ENCODE measurements around the gene PRR33. TPM values are rescaled to one million over a fixed set of nuclear protein-coding genes. Genes with fewer than 3 reads are reported as not detected.
"Not testable (repeated sequence)": the region's sequence is repeated elsewhere in the genome, so short reads cannot be mapped to it uniquely, and the experiment has no call there.

The PRR33 gene
- not detected in 3 replicates for total RNA-seq
- long read RNA-seq = 0 reads

GRCh38 chr11:1891831-1892115 is at the start of gene PRR33:
Gene PRR33, minus strand, starts transcription at chr11:1891895. Its CDS starts 1,311 bp downstream, at chr11:1890584.
- Mint-ChIP-seq H3K4me3 (ENCODE audit: unreplicated experiment) (no peak within 1 kb of the TSS), H3K27ac (ENCODE audit: unreplicated experiment) (no peak within 1 kb of the TSS), H3K4me1 (ENCODE audit: low read depth) (no peaks in the 10 kb centered on the region), H3K9me3 (ENCODE audit: low read depth) (no peaks in the 10 kb centered on the region), H3K27me3 (ENCODE audit: low read depth) (peaks cover 6% of the 10 kb centered on the region), H3K36me3 (ENCODE audit: low read depth) (peaks cover 2% of the 10 kb centered on the region)
- no peak for DNase-seq (ENCODE audit: low spot score)
- no peak for TF ChIP-seq CTCF (IDR thresholded peaks at IDR 0.05)

GRCh38 chr11:1939788-1940187 is 48.1 kb upstream of the PRR33 start:
- peak overlapping the region; percentile 80 for H3K27ac Mint-ChIP-seq (ENCODE audit: unreplicated experiment)
- DNase-seq (ENCODE audit: low spot score) = peak; percentile 66

GRCh38 chr11:1939006-1939625 is 47.4 kb upstream of the PRR33 start:
- H3K27ac Mint-ChIP-seq (ENCODE audit: unreplicated experiment) = no peak overlapping the region

More at GRCh38 chr11:1939788-1940187, 48.1 kb upstream of the PRR33 start:
- not testable (repeated sequence) for H3K4me3 Mint-ChIP-seq (ENCODE audit: unreplicated experiment); H3K27me3 Mint-ChIP-seq (ENCODE audit: low read depth); H3K36me3 Mint-ChIP-seq (ENCODE audit: low read depth); H3K9me3 Mint-ChIP-seq (ENCODE audit: low read depth)
- peaks cover 29% of the 10 kb centered on the region for H3K4me1 Mint-ChIP-seq (ENCODE audit: low read depth)

GRCh38 chr11:1938343-1939005 is 46.8 kb upstream of the PRR33 start:
- H3K27ac Mint-ChIP-seq (ENCODE audit: unreplicated experiment) = no peak overlapping the region

More at GRCh38 chr11:1939006-1939625, 47.4 kb upstream of the PRR33 start:
- no peaks in the 10 kb centered on the region for H3K36me3 Mint-ChIP-seq (ENCODE audit: low read depth)
- H3K4me3 Mint-ChIP-seq (ENCODE audit: unreplicated experiment) = no peak overlapping the region
- peaks cover 26% of the 10 kb centered on the region for H3K4me1 Mint-ChIP-seq (ENCODE audit: low read depth)
- TF ChIP-seq CTCF (IDR thresholded peaks at IDR 0.05) = no peak
- peak; percentile 17 for DNase-seq (ENCODE audit: low spot score)
- no peaks in the 10 kb centered on the region for H3K9me3 Mint-ChIP-seq (ENCODE audit: low read depth)
- H3K27me3 Mint-ChIP-seq (ENCODE audit: low read depth) = peaks cover 2% of the 10 kb centered on the region

GRCh38 chr11:1937616-1938342 is 46.1 kb upstream of the PRR33 start:
- no peak overlapping the region for H3K27ac Mint-ChIP-seq (ENCODE audit: unreplicated experiment)
- H3K4me1 Mint-ChIP-seq (ENCODE audit: low read depth) = peaks cover 18% of the 10 kb centered on the region

More at GRCh38 chr11:1938343-1939005, 46.8 kb upstream of the PRR33 start:
- H3K4me1 Mint-ChIP-seq (ENCODE audit: low read depth) = peaks cover 20% of the 10 kb centered on the region
- peak; percentile 82 for DNase-seq (ENCODE audit: low spot score)
- H3K36me3 Mint-ChIP-seq (ENCODE audit: low read depth) = no peaks in the 10 kb centered on the region
- peaks cover 4% of the 10 kb centered on the region for H3K27me3 Mint-ChIP-seq (ENCODE audit: low read depth)
- no peak for TF ChIP-seq CTCF (IDR thresholded peaks at IDR 0.05)
- no peaks in the 10 kb centered on the region for H3K9me3 Mint-ChIP-seq (ENCODE audit: low read depth)
- no peak overlapping the region for H3K4me3 Mint-ChIP-seq (ENCODE audit: unreplicated experiment)

More at GRCh38 chr11:1937616-1938342, 46.1 kb upstream of the PRR33 start:
- H3K36me3 Mint-ChIP-seq (ENCODE audit: low read depth) = no peaks in the 10 kb centered on the region
- TF ChIP-seq CTCF (IDR thresholded peaks at IDR 0.05) = no peak
- no peak overlapping the region for H3K4me3 Mint-ChIP-seq (ENCODE audit: unreplicated experiment)
- H3K9me3 Mint-ChIP-seq (ENCODE audit: low read depth) = no peaks in the 10 kb centered on the region
- DNase-seq (ENCODE audit: low spot score) = peak; percentile 93
- peaks cover 7% of the 10 kb centered on the region for H3K27me3 Mint-ChIP-seq (ENCODE audit: low read depth)
